Astrocyte (in vitro differentiated cells and primary cell): ENCODE measurements around the gene PRX. TPM values are rescaled to one million over a fixed set of nuclear protein-coding genes. Genes with fewer than 3 reads are reported as not detected.
A peak's percentile ranks its signal among the peaks of the same experiment; 100 is the strongest.

ENCODE experiments used
- DNase-seq: peaks from one replicate; pipeline ENCODE4 v3.0.0-alpha.2; 2010; ENCODE audit warnings: low read depth
- FAIRE-seq: peaks from 2 replicates; lab custom pipeline; 2011; peaks lifted over from hg19 to GRCh38; lab: Jason Lieb, UNC
- H2AFZ ChIP-seq: 2 replicates; pipeline ENCODE4 v1.6.0; 2012; ENCODE audit warnings: low read depth, low read length, inconsistent platforms
- H3K27ac ChIP-seq: 2 replicates; pipeline ENCODE4 v1.5.1; 2011; ENCODE audit warnings: low read depth, low read length, inconsistent platforms
- H3K27me3 ChIP-seq: 2 replicates; pipeline ENCODE4 v1.6.0; 2011; ENCODE audit warnings: low read length, inconsistent platforms; ENCODE audit not compliant: insufficient read depth
- H3K36me3 ChIP-seq: 2 replicates; pipeline ENCODE4 v1.5.1; 2011; ENCODE audit warnings: low read length, inconsistent platforms; ENCODE audit not compliant: insufficient read depth
- H3K4me1 ChIP-seq: 2 replicates; pipeline ENCODE4 v1.5.1; 2011; ENCODE audit warnings: low read length, inconsistent platforms; ENCODE audit not compliant: insufficient read depth
- H3K4me2 ChIP-seq: 2 replicates; pipeline ENCODE4 v1.6.0; 2012; ENCODE audit warnings: low read length, inconsistent platforms
- H3K4me3 ChIP-seq: 2 replicates; pipeline ENCODE4 v1.5.1; 2011; ENCODE audit warnings: low read depth, mild to moderate bottlenecking, low read length, inconsistent platforms; ENCODE audit not compliant: insufficient read depth
- H3K79me2 ChIP-seq: 2 replicates; pipeline ENCODE4 v1.6.0; 2012; ENCODE audit warnings: mild to moderate bottlenecking, low read length, inconsistent platforms; ENCODE audit not compliant: insufficient read depth
- H3K9ac ChIP-seq: 2 replicates; pipeline ENCODE4 v1.6.0; 2012; ENCODE audit warnings: mild to moderate bottlenecking, low read length, inconsistent platforms
- H3K9me3 ChIP-seq: 2 replicates; pipeline ENCODE4 v1.5.1; 2012; ENCODE audit warnings: low read depth, mild to moderate bottlenecking, low read length, inconsistent platforms; ENCODE audit not compliant: insufficient read depth
- H4K20me1 ChIP-seq: 2 replicates; pipeline ENCODE4 v1.6.0; 2012; ENCODE audit warnings: low read length, inconsistent platforms; ENCODE audit not compliant: insufficient read depth
- H3K27ac Mint-ChIP-seq: one replicate; pipeline ENCODE4 v1.8.0; 2021; ENCODE audit warnings: mild to moderate bottlenecking, mixed read lengths; ENCODE audit not compliant: unreplicated experiment
- H3K27me3 Mint-ChIP-seq: one replicate; pipeline ENCODE4 v1.8.0; 2021; ENCODE audit warnings: low read depth, mixed read lengths; ENCODE audit not compliant: unreplicated experiment
- H3K36me3 Mint-ChIP-seq: one replicate; pipeline ENCODE4 v1.8.0; 2021; ENCODE audit warnings: low read depth, mixed read lengths; ENCODE audit not compliant: unreplicated experiment
- H3K4me1 Mint-ChIP-seq: one replicate; pipeline ENCODE4 v1.8.0; 2021; ENCODE audit warnings: low read depth, mixed read lengths; ENCODE audit not compliant: unreplicated experiment
- H3K4me3 Mint-ChIP-seq: one replicate; pipeline ENCODE4 v1.8.0; 2021; ENCODE audit warnings: mild to moderate bottlenecking, moderate library complexity, mixed read lengths; ENCODE audit not compliant: unreplicated experiment
- H3K9me3 Mint-ChIP-seq: one replicate; pipeline ENCODE4 v1.8.0; 2021; ENCODE audit warnings: mild to moderate bottlenecking, mixed read lengths; ENCODE audit not compliant: unreplicated experiment
- CTCF ChIP-seq: IDR thresholded peaks from 2 replicates; pipeline ENCODE4 v1.5.1; 2011; ENCODE audit warnings: low read depth, mild to moderate bottlenecking, inconsistent platforms, low read length, moderate library complexity; ENCODE audit not compliant: insufficient read depth
- EZH2 ChIP-seq: IDR thresholded peaks from 2 replicates; pipeline ENCODE4 v1.6.1; 2012; ENCODE audit warnings: mild to moderate bottlenecking, low read length, inconsistent platforms; ENCODE audit not compliant: insufficient read depth
- total RNA-seq: library from RNA; stranded (reverse); gene quantifications from 2 replicates; pipeline ENCODE4 v1.2.1, GENCODE V29; 2021

PRX gene
- total RNA-seq, 1 donor from 2014 or later = 1.5 TPM

DNA sequence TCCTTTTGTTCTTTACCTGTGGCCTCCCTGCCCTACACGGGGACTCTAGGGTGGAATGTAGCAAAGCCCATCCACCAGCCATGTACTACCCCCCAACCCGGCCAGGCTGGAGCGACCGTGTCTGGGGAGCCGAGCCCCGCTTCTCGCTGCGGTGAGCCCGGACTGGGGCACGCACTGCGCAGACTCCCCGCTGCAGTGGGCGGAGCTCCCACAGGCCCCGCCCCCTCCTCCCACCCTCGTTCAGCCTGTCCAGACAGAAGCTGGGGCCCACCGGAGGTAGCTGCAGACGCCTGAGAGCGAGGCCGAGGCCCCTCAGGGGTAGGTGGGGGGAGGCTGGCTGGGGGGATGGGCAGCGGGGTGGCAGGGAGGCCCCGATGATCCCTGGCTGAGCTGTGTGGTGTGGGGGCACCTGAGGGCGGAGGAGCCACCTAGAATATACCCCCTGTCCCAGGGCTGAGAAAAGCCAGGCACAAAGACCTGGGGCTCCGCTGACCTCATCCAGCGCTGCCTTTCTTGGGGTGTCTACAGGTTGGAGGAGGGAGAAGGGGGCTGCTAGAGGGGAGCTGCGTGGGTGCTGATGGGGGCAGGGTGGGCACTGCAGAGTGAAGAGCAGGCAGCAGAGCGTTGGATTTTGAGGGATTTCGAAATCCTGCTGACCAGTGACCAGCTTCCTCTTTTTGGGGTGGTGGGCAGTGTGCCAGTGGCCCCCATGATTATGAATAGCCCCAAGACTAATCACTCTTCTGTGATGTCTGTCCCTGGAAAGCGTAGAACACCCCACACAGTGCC, 47.4 kb downstream of the PRX start:
- Histone ChIP-seq H3K79me2 (no peaks in the 10 kb centered on the region), H3K4me1 (peaks cover 13% of the 10 kb centered on the region), H3K4me2 (peak overlapping the region; percentile 83), H3K9me3 (no peaks in the 10 kb centered on the region), H2AFZ (peak overlapping the region; percentile 70), H3K36me3 (no peaks in the 10 kb centered on the region), H4K20me1 (peaks cover 21% of the 10 kb centered on the region), H3K27ac (peak overlapping the region; percentile 25), H3K9ac (peak overlapping the region; percentile 73), H3K27me3 (no peaks in the 10 kb centered on the region), H3K4me3 (peak overlapping the region; percentile 61)
- peak overlapping the region; percentile 89 for H3K4me3 Mint-ChIP-seq
- FAIRE-seq (no peak), DNase-seq (peak; percentile 22)
- peaks cover 7% of the 10 kb centered on the region for H3K36me3 Mint-ChIP-seq
- H3K4me1 Mint-ChIP-seq = peaks cover 16% of the 10 kb centered on the region
- peak overlapping the region; percentile 75 for H3K27ac Mint-ChIP-seq
- no peaks in the 10 kb centered on the region for H3K9me3 Mint-ChIP-seq
- no peak for TF ChIP-seq CTCF
- no peak for TF ChIP-seq EZH2
- no peaks in the 10 kb centered on the region for H3K27me3 Mint-ChIP-seq

- peak overlapping the region; percentile 53 for H3K4me3 ChIP-seq
- no peak for FAIRE-seq
These were observed 48.2 kb downstream of the PRX start for GRCh38 chr19:40365010-40365409.

More at GRCh38 chr19:40365010-40365409, 48.2 kb downstream of the PRX start:
- H3K36me3 Mint-ChIP-seq = peaks cover 4% of the 10 kb centered on the region
- Histone ChIP-seq H3K36me3 (no peaks in the 10 kb centered on the region), H2AFZ (peak overlapping the region; percentile 70), H3K9ac (peak overlapping the region; percentile 73), H3K27ac (no peak overlapping the region), H3K79me2 (no peaks in the 10 kb centered on the region), H3K9me3 (no peaks in the 10 kb centered on the region), H3K27me3 (no peaks in the 10 kb centered on the region), H4K20me1 (peaks cover 21% of the 10 kb centered on the region), H3K4me2 (peak overlapping the region; percentile 83), H3K4me1 (peaks cover 13% of the 10 kb centered on the region)
- no peak for TF ChIP-seq CTCF
- TF ChIP-seq EZH2 = no peak
- H3K9me3 Mint-ChIP-seq = no peaks in the 10 kb centered on the region
- H3K4me1 Mint-ChIP-seq = peaks cover 16% of the 10 kb centered on the region
- DNase-seq = no peak
- H3K27ac Mint-ChIP-seq = no peak overlapping the region
- peak overlapping the region; percentile 83 for H3K4me3 Mint-ChIP-seq
- no peaks in the 10 kb centered on the region for H3K27me3 Mint-ChIP-seq
